IMR-90 (cell line): ENCODE results near the gene PPP1R13L. TPM values are rescaled to one million over a fixed set of nuclear protein-coding genes. Genes with fewer than 3 reads are reported as not detected.

Source experiments
- ATAC-seq: fragments of 200-7000 bp; cut with Tn5 transposase; 2 replicates; pipeline ENCODE4 v1.9.1; 2020; ENCODE audit warnings: low read depth, mild to moderate bottlenecking, moderate library complexity
- BruUV-seq: library from RNA; stranded (reverse); fragments of 400-500 nt; replicated peaks from 2 replicates; lab custom pipeline; 2021; lab: Mats Ljungman, UMichigan
- CTCF ChIA-PET: fragments of 300-600 bp; formaldehyde crosslinking; extraction: SDS; loops from one replicate; lab custom pipeline; 2021; ENCODE audit warnings: antibody characterized with exemption; lab: Yijun Ruan, JAX
- POLR2A ChIA-PET: fragments of 300-600 bp; sonication (Branson Sonifier 250); formaldehyde crosslinking; loops from one replicate; lab custom pipeline; 2022; ENCODE audit warnings: antibody characterized with exemption; ENCODE audit not compliant: unreplicated experiment; lab: Charles Lee
- DNase-seq: peaks from one replicate; pipeline ENCODE4 v3.0.0; 2013
- H2AFZ ChIP-seq: replicated peaks from 2 replicates; pipeline ENCODE3; 2013; ENCODE audit warnings: low read length, mild to moderate bottlenecking; ENCODE audit not compliant: poor library complexity
- H2AK5ac ChIP-seq: 2 replicates; pipeline ENCODE4 v1.6.1; 2013; ENCODE audit warnings: low read depth, low read length, inconsistent platforms
- H2AK9ac ChIP-seq: replicated peaks from 2 replicates; pipeline ENCODE3; 2013; ENCODE audit warnings: mild to moderate bottlenecking, low read depth, low read length, moderate library complexity; ENCODE audit not compliant: poor library complexity
- H2BK120ac ChIP-seq: 2 replicates; pipeline ENCODE4 v1.6.1; 2013; ENCODE audit warnings: low read depth, low read length, inconsistent platforms
- H2BK15ac ChIP-seq: 3 replicates; pipeline ENCODE4 v1.6.1; 2013; ENCODE audit warnings: low read depth, low read length, inconsistent platforms
- H2BK20ac ChIP-seq: 2 replicates; pipeline ENCODE4 v1.6.1; 2013; ENCODE audit warnings: low read depth, mild to moderate bottlenecking, inconsistent platforms, low read length, moderate library complexity
- H2BK5ac ChIP-seq: 2 replicates; pipeline ENCODE4 v1.6.1; 2013; ENCODE audit warnings: mild to moderate bottlenecking, low read depth, low read length, inconsistent platforms; ENCODE audit not compliant: poor library complexity, severe bottlenecking
- H3K14ac ChIP-seq: replicated peaks from 2 replicates; pipeline ENCODE4 v1.6.1; 2013; ENCODE audit warnings: low read depth, low read length, inconsistent platforms
- H3K18ac ChIP-seq: 2 replicates; pipeline ENCODE4 v1.6.1; 2013; ENCODE audit warnings: low read depth, low read length, control low read depth
- H3K23ac ChIP-seq: 2 replicates; pipeline ENCODE4 v1.6.1; 2013; ENCODE audit warnings: low read depth, low read length, inconsistent platforms
- H3K27ac ChIP-seq: 2 replicates; pipeline ENCODE4 v1.5.1; 2013; ENCODE audit warnings: mild to moderate bottlenecking, control low read depth, low read length; ENCODE audit not compliant: insufficient read depth
- H3K27me3 ChIP-seq: 2 replicates; pipeline ENCODE4 v1.6.1; 2013; ENCODE audit warnings: low read length; ENCODE audit not compliant: control insufficient read depth, insufficient read depth
- H3K36me3 ChIP-seq: 2 replicates; pipeline ENCODE4 v1.6.1; 2013; ENCODE audit warnings: low read length, mixed read lengths; ENCODE audit not compliant: control insufficient read depth, insufficient read depth
- H3K4ac ChIP-seq: 2 replicates; pipeline ENCODE4 v1.6.1; 2013; ENCODE audit warnings: low read depth, low read length, inconsistent platforms
- H3K4me1 ChIP-seq: 2 replicates; pipeline ENCODE4 v1.6.1; 2013; ENCODE audit warnings: low read length, mixed read lengths; ENCODE audit not compliant: control insufficient read depth, insufficient read depth
- H3K4me2 ChIP-seq: 2 replicates; pipeline ENCODE4 v1.6.1; 2013; ENCODE audit warnings: low read depth, mild to moderate bottlenecking, control low read depth, low read length, moderate library complexity
- H3K4me3 ChIP-seq: 2 replicates; pipeline ENCODE4 v1.5.1; 2013; ENCODE audit warnings: low read depth, mild to moderate bottlenecking, control low read depth, low read length, moderate library complexity; ENCODE audit not compliant: insufficient read depth
- H3K56ac ChIP-seq: 2 replicates; pipeline ENCODE4 v1.6.1; 2013; ENCODE audit warnings: low read length, inconsistent platforms; ENCODE audit not compliant: insufficient read depth; ENCODE audit errors: extremely low read depth
- H3K79me1 ChIP-seq, 2 experiments: 2 replicates each; pipeline ENCODE4 v1.6.1; 2013; ENCODE audit warnings: low read length in 2 of 2, inconsistent platforms in 1 of 2, low read depth in 1 of 2
- H3K9ac ChIP-seq: 2 replicates; pipeline ENCODE4 v1.6.1; 2013; ENCODE audit warnings: low read depth, low read length, control low read depth
- H3K9me1 ChIP-seq: 2 replicates; pipeline ENCODE4 v1.6.1; 2013; ENCODE audit warnings: low read length, inconsistent platforms; ENCODE audit not compliant: insufficient read depth
- H3K9me3 ChIP-seq: 2 replicates; pipeline ENCODE4 v1.6.1; 2013; ENCODE audit warnings: low read length; ENCODE audit not compliant: control insufficient read depth, insufficient read depth
- H4K20me1 ChIP-seq: 2 replicates; pipeline ENCODE4 v1.6.1; 2013; ENCODE audit warnings: low read length, inconsistent platforms; ENCODE audit not compliant: insufficient read depth
- H4K5ac ChIP-seq: 2 replicates; pipeline ENCODE4 v1.6.1; 2013; ENCODE audit warnings: mild to moderate bottlenecking, low read depth, low read length, control low read depth
- H4K8ac ChIP-seq, 2 experiments: 2 replicates each; pipeline ENCODE4 v1.6.1; 2013; ENCODE audit warnings: low read depth in 2 of 2, low read length in 2 of 2, control low read depth in 1 of 2, inconsistent platforms in 1 of 2
- H4K91ac ChIP-seq: 2 replicates; pipeline ENCODE4 v1.6.1; 2013; ENCODE audit warnings: low read depth, low read length, inconsistent platforms; ENCODE audit not compliant: insufficient read depth
- ELK1 ChIP-seq: fragments of 150-350 bp; IDR thresholded peaks from 2 replicates; pipeline ENCODE4 v1.6.1; 2016; ENCODE audit warnings: low read depth, mild to moderate bottlenecking, low read length, moderate library complexity, borderline replicate concordance
- FOS ChIP-seq: fragments of 150-350 bp; IDR thresholded peaks from 2 replicates; pipeline ENCODE4 v1.6.1; 2016; ENCODE audit warnings: low read depth, low read length
- WGBS, 2 experiments: methylation state at CpG; one replicate each; pipeline versions ENCODE4 v1.1.5 to v1.1.7; 2013; ENCODE audit warnings: missing lambda C conversion rate in 2 of 2; ENCODE audit not compliant: insufficient read length in 1 of 2; ENCODE audit errors: extremely low coverage in 2 of 2; 5-methylcytosine and 5-hydroxymethylcytosine counted together
- dilution Hi-C: fragments of 300-500 bp; cut with HindIII; formaldehyde crosslinking; loops from one replicate; pipeline ENCODE4 v1.14.3; 2018; ENCODE audit warnings: low sequenced_read_pairs; ENCODE audit not compliant: unreplicated experiment
- in situ Hi-C: fragments of 300-500 bp; cut with MboI; formaldehyde crosslinking; loops from 3 replicates; pipeline ENCODE4 v1.14.3; 2019; ENCODE audit warnings: low sequenced_read_pairs, inconsistent platforms, mixed read lengths
- intact Hi-C: fragments of 100-400 bp; cut with micrococcal nuclease; formaldehyde crosslinking; loops from 2 replicates; pipeline ENCODE4 v1.10.0; 2022
- polyA plus RNA-seq, 3 experiments: library from polyadenylated mRNA; depleted of rRNA; stranded (reverse); fragments of >200 nt; gene quantifications; 2 replicates each; pipeline ENCODE4 v1.2.3, GENCODE V29; 2012; ENCODE audit warnings: low replicate concordance in 1 of 3
- total RNA-seq: library from RNA; depleted of rRNA; stranded (reverse); fragments of >200 nt; gene quantifications from 2 replicates; pipeline ENCODE4 v1.2.3, GENCODE V29; 2012

PPP1R13L gene
- total and polyA plus RNA-seq, 2 of the 4 experiments (the other 2 are of a cell fraction): 3.0 to 13.3 TPM

- Histone ChIP-seq H3K4me2 (no peak overlapping the region), H3K9ac (no peak overlapping the region), H4K8ac (no peak overlapping the region), H3K56ac (no peak overlapping the region), H4K5ac (no peak overlapping the region), H3K9me3 (no peaks in the 10 kb centered on the region), H3K27me3 (peaks cover 17% of the 10 kb centered on the region), H4K91ac (no peak overlapping the region), H3K9me1 (no peaks in the 10 kb centered on the region), H2AK9ac (no peak overlapping the region), H3K23ac (no peak overlapping the region), H3K18ac (no peak overlapping the region), H2BK15ac (no peak overlapping the region), H3K36me3 (no peaks in the 10 kb centered on the region), H3K14ac (no peak overlapping the region), H2AK5ac (no peak overlapping the region), H3K4ac (no peak overlapping the region), H3K4me3 (no peak overlapping the region), H3K27ac (no peak overlapping the region), H2BK5ac (no peak overlapping the region), H2BK120ac (no peak overlapping the region), H2AFZ (no peak overlapping the region), H3K79me1 (no peaks in the 10 kb centered on the region), H4K20me1 (no peaks in the 10 kb centered on the region), H3K4me1 (no peaks in the 10 kb centered on the region), H2BK20ac (no peak overlapping the region)
- ATAC-seq (no peak), DNase-seq (no peak)
- intact Hi-C loops (loop anchor here (5.0 kb wide), 1 partner anchor 87 kb away; the partner anchor contains the start of gene MARK4), in situ Hi-C loops (no loop called here), dilution Hi-C loops (no loop called here)
- ChIA-PET POLR2A (no interaction called here), CTCF (interaction anchor here (0.8 to 1.2 kb wide), 2 partner anchors 139 to 169 kb away, joined by 3 read pairs; no protein-coding TSS in a partner anchor)
- no TSS peak for BruUV-seq
- 79% methylated on average over 2 of the region's 6 CpGs; no CpG with 5 or more reads in 1 of the 2 experiments for WGBS, 2 experiments
- no peak for TF ChIP-seq FOS
- TF ChIP-seq ELK1: no peak
Measured at GRCh38 chr19:45339629-45340028, 65.2 kb downstream of the PPP1R13L start.
